ENCODE data around the gene CNTNAP2.

The CNTNAP2 gene

DNA sequence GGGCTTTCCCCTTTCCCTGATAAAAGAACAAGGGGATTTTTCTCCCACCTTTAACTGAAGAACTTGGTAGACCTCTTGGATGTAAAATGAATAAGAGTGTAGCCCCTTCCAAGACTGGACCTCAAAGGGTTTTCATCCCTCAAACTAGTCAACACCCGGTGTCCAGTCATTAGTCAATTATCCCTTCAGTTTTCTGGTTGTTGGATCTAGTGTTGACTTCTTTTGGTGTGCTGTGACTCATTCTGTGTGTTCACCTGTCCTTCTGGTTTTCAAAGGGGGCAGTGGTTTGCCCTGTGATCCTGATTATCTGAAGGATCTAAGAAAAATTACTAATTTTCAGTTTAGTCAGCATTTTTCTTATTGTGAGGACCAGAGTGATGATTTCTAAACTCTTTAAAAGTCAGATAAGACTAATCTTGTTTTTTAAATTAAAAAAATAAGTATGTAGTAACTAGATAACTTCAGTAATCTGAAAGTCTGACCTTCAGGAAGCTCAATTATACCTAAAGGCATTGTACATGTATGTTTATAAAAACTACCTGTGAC is 583.5 kb downstream of the CNTNAP2 start:
- no peak for DNase-seq

DNA sequence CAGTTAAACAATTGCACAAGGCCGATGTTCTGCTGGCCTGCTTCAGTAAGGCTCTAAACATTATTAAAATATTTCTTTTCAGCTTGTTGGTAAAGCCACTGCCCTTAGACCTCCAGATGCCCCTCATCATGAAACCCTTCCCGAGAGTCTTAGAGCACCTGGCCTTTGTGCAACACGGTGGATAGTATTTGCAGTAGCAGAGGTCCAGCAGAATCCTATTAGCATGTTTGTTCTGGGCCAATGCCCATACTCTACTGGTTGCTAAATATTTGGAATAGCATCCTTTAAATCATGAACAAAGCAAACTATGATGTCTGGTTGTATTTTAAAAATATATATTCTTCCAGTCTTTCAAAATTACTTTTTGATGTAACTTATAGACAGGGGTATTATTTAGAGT is 584.6 kb downstream of the CNTNAP2 start:
- no peak for DNase-seq

DNA sequence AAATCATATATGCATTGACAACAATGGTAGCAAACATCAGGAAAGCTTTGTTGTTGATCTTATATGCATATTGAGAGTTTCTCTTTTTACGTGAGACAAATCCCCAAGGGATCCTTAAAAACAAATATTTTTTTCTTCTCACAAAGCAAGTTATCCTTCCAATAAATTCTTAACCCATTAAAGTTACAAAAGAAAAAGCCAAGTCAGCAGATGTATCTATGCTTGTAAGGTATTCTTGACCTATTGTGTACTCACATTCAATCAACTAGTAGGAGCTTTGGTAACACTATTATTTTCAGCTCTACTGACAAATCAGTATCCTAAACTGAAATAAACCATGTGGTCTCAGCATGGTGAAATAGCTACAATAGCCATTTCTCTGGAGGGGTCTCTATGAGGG is 586.3 kb downstream of the CNTNAP2 start:
- DNase-seq: no peak

DNA sequence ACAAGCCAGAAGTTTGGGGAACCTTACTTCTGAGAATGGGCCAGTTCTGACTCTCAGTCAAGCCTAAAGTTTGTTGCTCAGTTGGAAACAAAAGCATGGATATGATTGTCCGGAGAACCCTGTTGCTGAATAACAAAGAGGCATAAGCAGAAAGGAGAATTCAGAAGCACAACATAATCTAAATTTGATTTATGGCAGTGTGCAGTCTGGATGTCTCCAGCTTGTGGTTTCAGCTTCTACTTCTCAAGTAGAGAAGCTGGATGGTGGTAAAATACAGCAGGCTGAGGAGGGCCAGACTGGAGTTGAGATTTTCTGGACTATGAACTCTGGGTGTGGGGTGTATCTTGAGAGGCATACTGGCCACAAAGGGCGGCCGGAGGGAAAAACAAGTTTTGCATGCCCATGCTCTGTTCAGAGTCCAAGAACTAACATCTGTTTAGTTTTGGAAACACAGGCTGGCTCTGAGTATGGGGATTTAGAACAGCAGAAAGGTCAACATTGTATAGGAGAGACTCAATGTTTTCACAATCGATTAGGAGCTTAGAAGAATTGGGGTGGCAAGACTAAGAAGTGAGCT is 592.9 kb downstream of the CNTNAP2 start:
- no peak for DNase-seq

DNA sequence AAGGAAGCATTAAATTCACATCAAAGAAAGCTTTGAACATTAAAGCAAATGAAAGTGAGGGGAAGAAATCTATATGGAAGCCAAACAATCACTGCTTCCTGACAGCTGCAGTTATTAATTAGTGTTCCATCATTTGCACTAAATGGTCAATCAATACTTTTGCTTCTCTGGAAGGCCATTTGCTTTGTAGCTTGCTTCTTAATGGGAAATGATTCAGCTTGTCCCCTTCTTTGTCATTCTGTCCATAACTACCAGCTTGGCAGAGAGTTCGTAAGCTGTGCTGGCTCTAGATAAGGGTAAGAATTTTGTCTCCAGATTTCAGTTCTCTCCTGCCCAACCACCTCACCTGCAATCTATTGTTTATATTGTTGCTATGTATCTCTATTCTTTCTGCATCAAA is 596.6 kb downstream of the CNTNAP2 start:
- DNase-seq: no peak

DNA sequence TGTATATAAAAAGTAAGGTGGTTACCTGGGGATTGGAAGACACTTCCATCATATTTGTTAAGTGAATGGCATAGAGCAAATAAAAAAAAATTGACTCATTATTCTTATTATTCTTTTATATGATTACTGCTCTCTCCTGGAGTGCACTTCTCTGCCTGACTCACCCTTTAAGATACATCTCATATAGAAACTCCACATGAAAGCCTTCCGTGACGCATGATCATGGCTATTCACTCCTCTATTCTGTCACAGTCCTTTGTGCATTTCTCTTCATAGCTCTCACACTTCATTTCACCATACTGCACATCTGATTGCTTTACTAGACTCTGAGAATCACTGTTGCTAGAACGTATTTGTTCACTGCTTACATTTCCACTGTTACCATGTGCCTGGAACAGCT is 597.3 kb downstream of the CNTNAP2 start:
- no peak for DNase-seq

DNA sequence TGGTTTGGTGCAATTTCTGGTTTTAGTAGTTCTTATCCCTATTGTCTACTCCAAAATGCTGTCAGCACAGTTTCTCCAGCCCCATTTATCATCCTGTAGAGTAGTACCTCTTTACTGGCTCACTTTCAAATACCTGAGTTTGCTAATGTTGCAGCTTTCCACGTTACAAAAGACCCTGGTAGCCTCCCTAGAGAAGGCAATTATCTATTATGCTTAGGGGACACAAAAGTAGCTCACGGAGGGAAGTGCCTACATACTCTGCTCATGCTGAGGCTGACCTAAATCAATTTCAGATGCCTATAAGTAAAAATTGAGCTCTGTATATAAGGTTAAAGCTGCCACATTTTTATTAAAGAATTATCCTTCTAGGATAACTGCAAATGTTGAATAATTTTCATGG is 603.6 kb downstream of the CNTNAP2 start:
- DNase-seq: no peak

DNA sequence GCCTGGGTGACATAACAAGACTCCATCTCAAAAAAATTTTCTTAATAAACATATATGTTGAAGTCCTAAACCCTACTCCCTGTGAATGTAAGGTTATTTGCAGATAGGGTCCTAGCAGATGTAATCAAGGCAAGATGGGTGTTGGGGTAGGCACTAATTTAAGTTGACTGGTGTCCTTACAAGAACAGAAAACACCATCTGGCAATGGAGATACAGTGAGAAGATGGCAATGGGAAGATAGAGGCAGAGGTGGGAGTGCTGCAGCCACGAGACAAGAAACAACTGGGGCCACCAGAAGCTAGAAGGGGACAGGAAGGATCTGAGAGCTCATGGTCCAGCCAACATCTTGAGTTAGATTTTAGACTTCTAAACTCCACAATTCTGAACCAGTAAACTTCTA is 606.4 kb downstream of the CNTNAP2 start:
- no peak for DNase-seq

DNA sequence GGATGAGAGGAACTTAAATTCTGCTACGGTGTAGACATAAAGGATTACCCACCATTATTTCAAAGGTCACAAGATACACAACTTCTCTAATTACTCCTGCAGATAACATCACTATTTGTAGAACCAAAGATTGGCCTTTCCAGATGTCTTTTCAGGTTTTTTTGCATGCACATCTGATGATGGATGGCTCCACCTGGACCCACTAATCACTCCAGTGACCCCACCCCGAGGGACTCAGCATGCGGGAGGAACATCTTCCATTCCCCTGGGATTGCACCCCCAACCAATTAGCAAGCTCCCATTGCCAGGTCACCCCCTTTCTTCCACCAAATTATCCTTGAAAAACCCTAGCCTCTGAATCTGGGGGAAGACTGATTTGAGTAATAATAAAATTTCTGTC is 608.9 kb downstream of the CNTNAP2 start:
- DNase-seq: no peak

DNA sequence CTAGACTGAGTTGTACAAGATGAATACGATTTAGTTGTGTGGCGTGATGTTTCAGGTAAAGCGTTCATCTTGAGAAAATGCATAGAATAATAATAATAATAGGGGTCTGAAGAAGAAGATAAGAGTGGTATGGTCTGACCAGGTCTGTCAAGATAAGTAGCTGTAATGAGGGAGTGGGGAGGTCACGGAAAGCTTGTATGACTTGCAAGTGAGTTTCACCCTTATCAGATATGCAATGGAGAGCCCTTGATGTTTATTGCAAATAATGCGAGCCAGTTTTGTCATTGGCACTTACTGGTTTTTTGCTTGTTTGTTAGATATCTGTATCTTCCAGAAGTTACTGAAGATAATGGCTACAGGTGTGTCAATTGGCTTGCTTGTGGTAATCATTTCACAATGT is 611.5 kb downstream of the CNTNAP2 start:
- DNase-seq: no peak

DNA sequence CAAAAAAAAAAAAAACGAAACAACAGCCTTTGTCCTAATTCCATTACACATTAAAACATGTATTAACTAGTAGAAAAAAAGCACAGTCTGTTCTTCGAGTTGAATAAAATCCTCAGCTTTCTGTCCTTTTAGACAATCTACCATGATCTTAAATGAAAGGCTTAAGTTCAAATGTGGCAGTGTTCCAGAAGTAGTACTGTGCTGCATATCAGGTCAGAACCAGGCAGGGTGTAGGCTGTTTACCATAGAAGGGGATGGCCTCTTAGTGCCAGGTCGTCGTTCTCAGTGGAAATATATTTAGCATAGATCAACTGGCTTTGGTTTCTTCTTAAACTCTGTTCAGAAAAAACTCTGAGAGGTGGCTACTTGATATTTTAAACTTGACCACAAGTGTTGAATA is 612.0 kb downstream of the CNTNAP2 start:
- DNase-seq: no peak

DNA sequence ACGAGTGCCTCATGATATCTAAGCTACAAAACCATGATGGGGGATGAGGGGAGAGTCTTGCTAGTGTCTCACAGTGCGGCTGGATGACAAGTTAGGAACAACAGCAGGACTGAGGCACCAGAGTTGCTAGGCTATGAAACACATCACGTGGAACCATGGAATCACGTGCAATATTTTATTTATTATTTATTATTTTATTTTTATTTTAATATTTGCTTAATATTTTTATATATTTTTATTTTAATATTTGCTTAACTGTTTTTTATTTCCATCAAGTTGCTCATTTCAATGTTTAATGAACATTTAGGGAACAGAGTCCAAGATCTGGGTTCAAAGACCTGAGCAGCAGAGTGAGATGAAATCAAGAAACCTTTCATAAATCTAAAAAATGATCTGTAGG is 614.6 kb downstream of the CNTNAP2 start:
- DNase-seq: no peak

DNA sequence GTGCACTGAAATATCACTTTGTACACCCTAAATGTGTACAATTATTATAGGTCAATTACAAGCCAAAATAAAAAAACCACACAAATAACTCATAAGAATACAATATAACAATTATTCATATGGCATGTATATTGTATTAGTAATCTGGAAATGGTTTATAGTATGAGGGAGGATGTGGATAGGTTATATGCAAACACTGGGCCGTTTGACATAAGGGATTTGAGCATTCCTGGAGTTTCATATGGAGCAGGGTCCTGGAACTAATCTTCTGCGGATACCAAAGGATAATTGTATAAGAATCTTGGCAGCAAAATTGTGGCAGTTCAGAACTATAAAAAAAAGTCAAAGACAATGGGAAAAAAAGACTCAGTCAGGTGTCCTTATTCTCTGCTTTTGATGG is 619.4 kb downstream of the CNTNAP2 start:
- no peak for DNase-seq

DNA sequence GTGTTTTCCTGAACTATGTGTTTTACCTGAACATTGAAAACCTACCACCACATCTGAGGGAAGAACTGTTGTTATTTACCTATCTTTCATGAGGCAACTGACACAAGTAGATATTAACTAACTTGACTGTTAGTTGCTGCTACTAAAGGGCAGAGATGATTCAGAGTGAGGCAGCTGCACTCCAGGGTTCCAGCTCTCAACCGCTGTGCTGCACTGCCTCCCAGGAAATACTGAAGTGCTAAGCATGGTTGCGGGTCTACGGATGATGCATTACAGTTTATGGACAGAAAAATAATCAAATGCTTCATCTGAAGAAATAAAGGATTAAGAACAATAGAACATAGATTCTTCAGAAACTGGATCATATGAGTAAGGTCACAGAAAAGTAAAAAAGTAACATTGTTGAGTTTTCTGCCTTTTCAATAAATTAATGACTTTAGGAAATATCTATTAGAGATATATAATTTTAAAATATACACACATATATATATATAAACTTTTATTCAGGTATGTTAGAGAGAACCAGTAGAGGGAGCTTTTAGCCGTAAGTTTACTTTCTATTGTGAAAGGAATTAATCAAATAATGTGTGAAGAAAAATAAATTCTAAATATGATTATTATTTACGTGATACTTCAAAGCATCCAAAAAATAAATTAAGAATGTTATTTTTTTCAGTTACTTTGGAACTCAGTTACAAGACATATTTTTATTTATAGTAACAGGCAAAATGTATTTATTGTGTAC is 620.0 kb downstream of the CNTNAP2 start:
- DNase-seq: no peak

DNA sequence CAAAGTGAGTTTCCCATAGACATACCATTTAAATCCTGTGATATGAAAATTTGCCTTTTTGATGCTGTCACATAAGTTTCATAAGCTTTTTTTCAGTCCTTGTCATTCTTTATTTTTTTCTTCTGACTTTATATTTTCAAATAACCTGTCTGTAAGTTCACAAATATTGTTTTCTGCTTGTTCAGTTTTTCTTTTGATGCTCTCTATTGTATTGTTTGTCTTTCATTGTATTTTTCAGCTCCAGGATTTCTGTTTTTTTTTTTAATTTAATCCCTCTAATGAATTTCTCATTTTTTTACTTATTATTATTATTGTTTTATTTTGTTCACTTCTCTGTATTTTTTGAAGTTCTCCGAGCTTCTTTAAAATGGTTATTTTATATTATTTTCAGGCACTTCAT is 623.4 kb downstream of the CNTNAP2 start:
- DNase-seq: no peak

DNA sequence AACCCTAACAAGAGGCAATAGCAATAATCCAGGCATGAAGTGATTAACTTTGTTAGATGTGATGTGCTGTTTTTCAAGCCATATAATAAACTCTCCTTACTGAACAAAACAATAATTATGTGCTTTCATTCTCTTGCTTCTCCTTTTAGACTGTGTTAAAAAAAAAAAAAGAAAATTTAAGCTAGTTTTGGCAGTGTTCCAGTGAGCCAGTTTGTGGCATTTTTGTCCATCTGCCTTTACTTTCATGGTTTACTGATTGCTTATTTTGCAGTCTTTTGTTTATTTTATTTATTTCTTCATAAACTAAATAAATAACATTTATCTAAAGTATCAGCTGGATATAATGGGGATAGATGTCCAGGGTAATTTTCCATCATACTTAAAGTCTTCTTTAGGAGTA is 625.3 kb downstream of the CNTNAP2 start:
- DNase-seq: no peak

DNA sequence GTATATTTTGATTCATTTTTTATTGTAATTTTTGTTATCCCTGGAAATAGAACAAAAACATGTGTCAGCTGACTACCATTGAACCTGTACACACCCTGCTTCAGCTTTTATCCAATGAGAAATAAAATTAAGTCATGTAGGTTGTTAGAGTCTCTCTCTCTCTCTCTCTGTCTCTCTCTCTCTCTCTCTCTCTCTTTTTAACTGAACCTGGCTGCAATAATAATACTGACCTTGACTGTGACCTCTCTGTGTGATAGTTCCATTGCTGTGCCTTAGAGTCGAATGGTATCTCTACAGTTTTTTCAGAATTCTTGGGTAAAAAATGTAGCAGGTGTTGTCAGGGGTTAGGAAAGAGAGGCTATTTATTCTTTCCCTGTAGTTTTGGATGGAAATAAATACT is 637.8 kb downstream of the CNTNAP2 start:
- DNase-seq: no peak

DNA sequence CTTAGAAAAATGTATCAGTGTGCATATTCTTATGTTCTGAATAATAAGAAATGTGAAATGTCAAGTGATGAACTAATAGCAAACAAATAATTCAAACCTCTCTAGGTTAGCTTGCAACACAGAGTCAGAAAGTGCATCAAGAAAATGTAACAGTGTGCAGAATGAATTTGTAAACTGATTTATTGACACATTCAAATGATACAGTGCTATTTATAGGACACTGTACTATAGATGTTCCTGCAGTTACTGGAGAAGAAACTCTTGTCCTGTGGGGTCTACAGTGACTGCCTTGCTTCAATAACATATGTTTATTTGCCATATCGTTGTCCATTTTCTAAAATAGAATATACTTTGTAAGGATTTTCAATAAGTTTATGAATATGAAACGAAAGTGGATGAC is 639.0 kb downstream of the CNTNAP2 start:
- no peak for DNase-seq

DNA sequence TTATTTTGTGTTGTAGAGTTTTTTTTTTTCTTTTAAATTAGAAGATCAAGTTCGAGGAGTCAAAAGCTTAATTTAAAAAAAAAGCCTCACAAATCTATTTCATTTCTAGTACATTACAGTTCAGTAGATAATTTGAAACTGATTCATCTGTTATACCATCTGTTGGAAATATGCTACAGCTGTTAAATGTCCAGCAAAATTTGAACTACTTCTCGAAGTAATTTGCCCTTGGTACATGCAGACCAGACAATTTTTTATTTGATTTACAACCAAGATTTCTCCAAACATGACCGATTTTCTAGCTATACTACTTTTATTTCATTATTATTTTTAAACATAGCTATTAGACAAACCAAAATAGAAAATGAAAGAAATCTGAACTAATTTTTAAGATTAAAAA is 647.9 kb downstream of the CNTNAP2 start:
- no peak for DNase-seq

DNA sequence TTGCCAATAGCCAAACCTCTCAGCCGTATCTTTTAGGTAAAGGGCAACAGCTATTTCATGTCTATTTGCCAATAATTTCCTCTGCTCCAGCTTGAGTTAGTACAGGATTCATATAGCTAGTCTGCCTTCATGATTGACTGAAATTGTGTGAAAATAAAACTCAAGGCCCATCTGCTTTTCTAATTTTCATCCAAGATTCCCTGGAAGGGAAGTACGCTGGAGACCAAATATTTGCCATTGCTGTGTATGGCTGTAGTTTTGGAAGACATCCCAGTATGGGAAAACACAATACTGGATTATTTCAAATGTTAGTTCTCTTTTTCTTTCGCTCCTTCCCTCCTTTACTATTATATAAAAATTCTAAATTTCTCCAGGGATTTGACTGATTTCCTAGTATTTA is 652.4 kb downstream of the CNTNAP2 start:
- no peak for DNase-seq

DNA sequence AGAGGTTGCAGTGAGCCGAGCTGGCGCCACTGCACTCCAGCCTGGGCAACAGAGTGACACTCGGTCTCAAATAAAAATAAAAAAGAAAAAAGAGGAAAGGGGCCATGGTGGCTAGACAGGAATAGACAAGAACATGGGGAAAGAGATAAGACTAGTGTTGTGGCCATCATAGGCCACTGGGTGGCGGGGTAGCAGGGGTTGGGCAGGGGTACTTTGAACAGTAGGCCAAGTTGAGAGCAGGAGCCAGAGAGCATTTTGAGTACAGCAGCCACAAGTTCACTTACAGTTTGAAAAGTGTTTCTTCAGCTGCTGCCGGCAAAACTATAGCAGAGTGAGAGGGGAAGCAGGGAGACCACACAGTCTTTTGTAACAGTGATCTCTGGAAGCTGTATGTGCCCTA is 656.0 kb downstream of the CNTNAP2 start:
- DNase-seq: no peak

DNA sequence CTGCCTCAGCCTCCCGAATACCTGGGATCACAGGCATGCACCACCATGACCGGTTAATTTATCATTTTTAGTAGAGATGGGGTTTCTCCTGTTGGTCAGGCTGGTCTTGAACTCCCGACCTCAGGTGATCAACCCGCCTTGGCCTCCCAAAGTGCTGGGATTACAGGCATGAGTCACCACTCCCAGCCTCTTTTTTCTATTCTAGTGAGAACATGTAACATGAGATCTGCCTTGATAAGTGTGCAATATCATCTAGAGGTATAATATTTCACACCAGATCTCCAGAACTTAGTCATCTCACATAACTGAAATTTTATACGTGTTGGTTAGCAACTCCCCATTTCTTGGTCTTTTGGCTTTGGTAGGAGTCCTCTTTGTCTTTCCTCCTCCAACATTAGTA is 656.9 kb downstream of the CNTNAP2 start:
- DNase-seq: no peak

DNA sequence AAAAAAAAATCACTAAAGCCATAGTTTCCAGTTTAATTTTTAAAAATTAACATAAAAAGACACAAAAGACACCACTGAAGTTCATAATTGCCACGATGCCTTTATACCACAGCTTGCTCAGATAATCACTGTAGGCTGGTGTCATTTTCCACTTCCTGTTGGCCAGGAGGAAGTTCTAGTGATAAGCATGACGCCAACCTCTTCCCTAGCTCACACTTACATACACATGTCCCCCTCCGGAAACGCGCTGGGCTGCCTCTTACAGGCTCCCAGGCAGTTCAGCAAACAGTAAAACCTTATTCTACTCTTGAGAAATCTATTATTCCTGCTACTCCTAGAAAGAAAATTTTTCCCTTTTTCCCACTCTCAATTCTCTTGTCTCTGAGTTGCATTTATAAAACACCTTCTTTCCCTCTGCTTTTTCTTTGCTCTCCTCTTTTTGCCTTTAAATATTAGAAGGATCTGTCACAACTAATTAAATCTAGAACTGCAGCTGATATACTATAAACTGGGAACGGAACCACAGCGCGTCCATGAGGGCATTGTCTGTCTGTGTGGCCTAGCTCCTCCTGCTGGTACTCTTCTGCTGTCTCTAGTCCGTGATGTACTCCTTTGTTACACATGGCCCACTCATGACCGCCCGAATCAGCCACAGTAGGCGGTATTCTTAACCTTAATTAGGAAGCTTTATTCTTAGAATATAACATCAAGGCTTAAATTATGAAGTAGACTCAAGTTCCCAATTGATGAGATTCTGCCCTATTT is 664.9 kb downstream of the CNTNAP2 start:
- no peak for DNase-seq

DNA sequence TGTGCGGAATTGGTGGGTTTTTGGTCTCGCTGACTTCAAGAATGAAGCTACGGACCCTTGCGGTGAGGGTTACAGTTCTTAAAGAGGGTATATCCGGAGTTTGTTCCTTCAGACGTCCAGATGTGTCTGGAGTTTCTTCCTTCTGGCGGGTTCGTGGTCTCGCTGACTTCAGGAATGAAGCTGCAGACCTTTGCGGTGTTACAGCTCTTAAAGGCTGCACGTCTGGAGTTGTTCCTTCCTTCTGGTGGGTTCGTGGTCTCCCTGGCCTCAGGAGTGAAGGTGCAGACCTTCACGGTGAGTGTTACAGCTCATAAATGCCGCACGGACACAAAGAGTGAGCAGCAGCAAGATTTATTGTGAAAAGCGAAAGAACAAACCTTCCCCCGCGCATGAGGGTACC is 670.7 kb downstream of the CNTNAP2 start:
- no peak for DNase-seq
